NCI-H774 (cell line): ENCODE data around the gene RBL1.
"Not testable (repeated sequence)": the region's sequence is repeated elsewhere in the genome, so short reads cannot be mapped to it uniquely, and the experiment has no call there.

Experiments used
- DNase-seq: peaks from one replicate; lab custom pipeline; 2025; lab: John Stamatoyannopoulos, UW

RBL1 gene

DNA sequence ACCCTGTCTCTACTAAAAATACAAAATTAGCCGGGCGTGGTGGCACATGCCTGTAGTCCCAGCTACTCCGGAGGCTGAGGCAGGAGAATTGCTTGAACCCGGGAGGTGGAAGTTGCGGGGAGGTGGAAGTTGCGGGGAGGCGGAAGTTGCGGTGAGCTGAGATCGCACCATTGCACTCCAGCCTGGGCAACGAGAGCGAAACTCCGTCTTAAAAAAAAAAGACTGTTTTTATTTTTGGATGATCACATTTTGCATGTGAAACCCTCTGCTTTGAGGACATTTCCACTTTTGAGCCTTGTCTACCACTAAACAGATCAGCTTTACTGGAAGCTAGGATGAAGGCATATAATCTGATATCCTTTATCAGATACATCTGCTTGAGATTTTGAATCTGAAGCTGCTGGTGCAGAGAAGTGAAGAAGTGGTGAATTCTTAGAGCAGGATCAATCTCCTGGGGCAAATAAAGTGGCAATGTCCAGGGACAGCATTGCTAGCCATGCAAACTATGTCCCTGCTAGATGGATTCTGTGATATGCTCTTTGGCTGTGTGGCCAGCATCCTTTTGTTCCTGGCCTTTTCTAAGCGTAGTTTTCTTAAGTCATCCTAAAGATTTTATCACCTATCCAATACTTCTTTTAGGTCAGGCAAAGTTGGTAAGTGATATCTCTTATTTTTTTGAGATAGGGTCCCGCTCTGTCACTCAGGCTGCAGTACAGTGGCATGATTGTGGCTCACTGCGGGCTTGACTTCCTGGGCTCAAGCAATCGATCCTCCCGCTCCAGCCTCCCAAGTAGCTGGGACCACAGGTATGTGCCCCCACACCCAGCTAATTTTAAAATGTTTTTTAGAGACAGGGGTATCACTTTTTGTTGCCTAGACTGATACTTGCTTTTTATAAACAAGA is 23.3 kb downstream of the RBL1 start:
- no peak for DNase-seq

DNA sequence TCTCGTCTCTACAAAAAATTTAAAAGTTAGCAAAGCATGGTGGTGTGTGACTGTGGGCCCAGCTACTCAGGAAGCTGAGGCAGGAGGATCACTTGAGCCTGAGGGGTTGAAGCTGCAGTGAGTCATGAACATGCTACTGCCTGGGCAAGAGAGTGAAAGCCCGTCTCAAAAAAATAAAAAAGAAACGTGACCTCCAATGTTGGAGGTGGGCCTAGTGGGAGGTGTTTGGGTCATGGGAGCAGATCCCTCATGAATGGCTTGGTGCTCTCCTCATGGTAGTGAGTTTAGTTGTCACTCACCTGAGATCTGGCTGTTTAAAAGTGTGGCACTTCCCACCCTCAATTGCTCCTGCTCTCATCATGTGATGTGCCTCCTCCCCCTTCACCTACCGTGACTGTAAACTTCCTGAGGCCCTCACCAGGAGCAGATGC is 24.3 kb downstream of the RBL1 start:
- DNase-seq, result no peak

DNA sequence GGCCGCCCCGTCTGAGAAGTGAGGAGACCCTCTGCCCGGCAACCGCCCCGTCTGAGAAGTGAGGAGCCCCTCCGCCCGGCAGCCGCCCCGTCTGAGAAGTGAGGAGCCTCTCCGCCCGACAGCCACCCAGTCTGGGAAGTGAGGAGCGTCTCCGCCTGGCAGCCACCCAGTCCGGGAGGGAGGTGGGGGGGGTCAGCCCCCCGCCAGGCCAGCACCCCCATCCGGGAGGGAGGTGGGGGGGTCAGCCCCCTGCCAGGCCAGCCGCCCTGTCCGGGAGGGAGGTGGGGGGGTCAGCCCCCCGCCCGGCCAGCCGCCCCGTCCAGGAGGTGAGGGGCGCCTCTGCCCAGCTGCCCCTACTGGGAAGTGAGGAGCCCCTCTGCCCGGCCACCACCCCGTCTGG is 26.2 kb downstream of the RBL1 start:
- not testable (repeated sequence) for DNase-seq

DNA sequence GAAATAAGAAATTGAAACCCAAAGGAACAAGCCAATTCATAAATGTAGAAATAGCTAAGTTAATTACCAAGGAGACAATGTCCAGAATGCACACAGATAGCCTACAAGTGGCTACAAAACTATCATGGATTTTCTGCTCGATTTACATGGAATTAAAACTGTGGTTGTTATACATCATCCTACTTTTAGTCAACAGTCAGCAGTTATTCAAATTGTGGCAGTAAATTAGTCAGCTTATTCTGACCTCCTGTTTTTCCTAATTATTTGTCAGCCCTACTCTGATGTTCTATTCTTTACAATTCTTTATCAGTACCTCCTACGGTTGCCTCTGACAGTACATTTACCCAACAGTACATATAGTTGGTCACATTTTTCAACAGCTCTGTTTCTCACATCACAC is 29.6 kb downstream of the RBL1 start:
- DNase-seq, result no peak

DNA sequence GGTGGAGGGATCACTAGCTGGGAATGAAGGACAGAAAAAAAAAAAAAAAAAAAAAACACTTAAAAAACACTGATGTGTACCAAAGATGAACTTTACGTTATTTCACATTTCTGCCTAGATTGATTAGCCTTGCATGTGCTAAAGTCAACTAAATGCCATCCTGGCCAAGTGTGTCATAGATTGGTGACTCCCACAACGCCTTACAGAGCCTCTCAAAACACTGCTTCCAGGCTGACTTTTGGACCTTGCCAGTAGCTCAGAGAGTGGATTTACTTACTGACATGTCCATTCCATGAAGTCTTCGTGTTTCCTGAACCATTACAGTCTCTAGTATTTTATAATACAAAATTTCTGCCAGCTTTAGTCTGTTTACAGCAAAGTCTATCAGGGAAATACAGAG is 40.5 kb downstream of the RBL1 start:
- DNase-seq, result no peak

DNA sequence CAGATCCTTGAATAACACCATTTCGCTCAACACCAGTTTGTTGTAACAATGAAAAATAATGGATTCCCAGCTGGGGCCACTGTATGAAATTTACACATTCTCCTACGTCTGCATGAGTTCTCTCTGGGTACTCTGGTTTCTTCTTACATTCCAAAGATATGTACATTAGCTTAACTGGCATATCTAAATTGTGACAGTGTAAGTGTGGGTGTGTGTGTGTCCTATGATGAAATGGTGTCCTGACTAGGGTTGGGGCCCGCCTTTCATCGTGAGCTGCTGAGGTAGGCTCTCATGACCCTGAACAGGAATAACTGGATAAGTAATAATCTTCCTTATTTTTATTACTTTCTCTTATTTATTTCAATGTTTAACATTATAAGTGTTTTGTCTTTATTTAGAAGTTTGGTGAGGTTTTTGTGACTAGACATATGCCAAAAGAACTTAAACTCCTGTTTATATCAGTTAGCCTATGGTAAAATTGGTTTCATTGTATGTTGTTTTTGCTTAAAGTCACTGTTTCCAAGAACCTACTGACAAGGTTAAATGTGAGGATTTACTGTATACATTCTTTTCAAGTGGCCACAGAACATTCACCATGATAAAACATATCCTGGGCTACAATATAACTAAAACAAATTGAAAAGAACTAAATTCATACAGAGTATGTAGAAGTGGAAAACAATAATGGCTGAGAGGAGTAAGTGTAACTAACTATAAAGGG is 42.4 kb downstream of the RBL1 start:
- DNase-seq, result no peak

DNA sequence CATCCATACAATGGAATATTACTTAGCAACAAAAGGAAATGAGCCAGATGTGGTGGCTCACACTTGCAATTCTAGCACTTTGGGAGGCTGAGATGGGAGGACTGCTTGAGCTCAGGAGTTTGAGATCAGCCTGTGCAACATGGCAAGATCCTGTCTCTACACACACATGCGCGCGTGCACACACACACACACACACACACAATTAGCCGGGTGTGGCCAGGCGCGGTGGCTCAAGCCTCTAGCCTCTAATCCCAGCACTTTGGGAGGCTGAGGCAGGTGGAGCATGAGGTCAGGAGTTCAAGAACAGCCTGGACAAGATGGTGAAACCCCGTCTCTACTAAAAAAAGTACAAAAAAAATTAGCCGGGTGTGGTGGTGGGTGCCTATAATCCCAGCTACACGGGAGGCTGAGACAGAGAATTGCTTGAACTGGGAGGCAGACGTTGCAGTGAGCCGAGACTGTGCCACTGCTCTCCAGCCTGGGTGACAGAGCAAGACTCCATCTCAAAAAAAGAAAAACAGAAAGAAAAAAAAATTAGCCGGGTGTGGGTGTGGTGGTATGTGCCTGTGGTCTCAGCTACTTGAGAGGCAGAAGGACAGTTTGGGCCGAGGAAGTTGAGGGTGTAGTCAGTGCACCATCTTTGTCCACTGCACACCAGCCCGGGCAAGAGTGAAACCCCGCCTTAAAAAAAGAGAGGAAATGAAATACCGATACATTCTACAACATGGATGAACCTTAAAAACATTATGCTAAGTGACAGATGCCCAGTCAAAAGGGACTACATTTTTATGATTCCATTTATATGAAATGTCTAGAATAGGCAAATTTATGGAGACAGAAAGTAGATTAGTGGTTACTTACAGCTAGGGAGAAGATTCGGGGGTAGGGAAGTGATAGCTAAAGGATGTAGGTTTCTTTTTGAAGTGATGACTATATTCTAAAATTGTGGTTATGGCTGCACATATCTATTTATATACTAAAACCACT is 52.5 kb downstream of the RBL1 start:
- DNase-seq, result no peak

DNA sequence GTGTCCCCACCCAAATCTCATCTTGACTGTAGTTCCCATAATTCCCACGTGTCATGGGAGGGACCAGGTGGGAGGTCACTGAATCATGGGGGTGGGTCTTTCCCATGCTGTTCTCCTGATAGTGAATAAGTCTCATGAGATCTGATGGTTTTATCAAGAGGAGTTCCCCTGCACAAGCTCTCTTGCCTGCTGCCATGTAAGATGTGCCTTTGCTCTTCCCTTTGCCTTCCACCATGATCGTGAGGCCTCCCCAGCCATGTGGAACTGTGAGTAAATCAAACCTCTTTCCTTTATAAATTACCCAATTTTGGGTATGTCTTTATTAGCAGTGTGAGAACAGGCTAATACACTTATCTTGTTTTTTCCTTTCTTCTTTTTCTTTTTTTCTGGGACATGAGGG is 56.4 kb downstream of the RBL1 start:
- DNase-seq, result not testable (repeated sequence)

DNA sequence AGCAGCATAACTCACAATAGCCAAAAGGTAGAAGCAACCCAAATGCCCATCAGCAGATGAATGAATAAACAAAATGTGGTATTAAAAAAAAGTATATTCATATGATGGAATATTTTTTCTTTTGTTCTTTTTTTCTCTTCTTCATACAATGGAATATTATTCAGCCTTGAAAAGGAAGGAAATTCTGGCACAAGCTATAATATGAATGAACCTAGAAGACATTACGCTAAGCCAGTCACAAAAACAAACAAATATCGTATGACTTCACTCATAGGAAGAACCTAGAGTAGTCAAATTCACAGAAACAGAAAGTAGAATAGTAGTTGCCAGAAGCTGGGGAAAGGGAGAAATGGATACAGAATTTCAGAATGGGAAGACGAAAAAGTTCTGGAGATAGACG is 63.7 kb downstream of the RBL1 start:
- DNase-seq, result no peak

DNA sequence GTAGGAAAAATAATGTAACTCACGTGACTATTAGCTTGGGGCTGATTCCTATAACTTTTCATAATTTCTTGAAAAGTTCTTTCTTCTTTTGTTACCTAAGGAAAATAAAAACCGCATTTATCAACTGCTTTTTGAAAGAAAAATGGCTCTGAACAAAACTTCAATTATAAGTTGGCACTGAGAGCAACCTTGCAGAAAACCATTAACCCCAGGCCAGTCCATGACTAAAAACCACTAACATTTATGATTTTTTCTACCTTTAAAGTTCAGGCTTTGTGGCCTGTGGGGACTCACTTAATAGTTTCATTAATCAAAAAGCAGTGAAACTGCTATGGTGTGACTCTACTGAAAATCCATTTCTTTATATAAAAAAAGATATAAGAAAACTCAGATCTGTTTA is 75.2 kb downstream of the RBL1 start:
- no peak for DNase-seq

DNA sequence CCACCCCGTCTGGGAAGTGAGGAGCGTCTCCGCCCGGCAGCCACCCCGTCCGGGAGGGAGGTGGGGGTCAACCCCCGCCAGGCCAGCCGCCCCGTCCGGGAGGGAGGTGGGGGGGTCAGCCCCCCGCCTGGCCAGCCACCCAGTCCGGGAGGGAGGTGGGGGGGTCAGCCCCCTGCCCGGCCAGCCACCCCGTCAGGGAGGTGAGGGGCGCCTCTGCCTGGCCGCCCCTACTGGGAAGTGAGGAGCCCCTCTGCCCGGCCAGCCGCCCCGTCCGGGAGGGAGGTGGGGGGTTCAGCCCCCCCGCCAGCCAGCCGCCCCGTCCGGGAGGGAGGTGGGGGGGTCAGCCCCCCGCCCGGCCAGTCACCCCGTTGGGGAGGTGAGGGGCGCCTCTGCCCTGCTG is 83.2 kb downstream of the RBL1 start:
- not testable (repeated sequence) for DNase-seq

DNA sequence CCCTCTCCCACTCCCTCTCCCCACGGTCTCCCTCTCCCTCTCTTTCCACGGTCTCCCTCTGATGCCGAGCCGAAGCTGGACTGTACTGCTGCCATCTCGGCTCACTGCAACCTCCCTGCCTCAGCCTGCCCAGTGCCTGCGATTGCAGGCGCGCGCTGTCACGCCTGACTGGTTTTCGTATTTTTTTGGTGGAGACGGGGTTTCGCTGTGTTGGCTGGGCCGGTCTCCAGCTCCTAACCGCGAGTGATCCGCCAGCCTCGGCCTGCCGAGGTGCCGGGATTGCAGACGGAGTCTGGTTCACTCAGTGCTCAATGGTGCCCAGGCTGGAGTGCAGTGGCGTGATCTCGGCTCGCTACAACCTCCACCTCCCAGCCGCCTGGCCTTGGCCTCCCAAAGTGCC is 83.9 kb downstream of the RBL1 start:
- DNase-seq, result not testable (repeated sequence)

DNA sequence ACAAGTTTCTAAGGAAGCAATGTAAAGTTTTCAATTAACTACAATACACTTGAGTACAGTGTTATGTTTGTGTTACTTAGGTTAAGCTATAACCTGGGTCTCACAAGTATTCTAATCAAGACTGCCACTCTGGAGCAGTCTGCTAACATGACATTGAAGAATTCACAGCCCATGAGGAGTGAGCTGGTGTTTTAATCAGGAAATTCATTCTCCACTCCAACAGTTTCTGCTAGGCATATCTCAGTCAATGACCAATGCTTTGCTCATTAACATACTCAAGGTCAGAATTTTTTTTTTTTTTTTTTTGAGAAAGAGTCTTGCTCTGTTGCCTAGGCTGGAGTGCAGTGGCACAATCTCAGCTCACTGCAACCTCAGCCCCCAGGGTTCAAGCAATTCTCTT is 84.7 kb downstream of the RBL1 start:
- DNase-seq, result no peak

DNA sequence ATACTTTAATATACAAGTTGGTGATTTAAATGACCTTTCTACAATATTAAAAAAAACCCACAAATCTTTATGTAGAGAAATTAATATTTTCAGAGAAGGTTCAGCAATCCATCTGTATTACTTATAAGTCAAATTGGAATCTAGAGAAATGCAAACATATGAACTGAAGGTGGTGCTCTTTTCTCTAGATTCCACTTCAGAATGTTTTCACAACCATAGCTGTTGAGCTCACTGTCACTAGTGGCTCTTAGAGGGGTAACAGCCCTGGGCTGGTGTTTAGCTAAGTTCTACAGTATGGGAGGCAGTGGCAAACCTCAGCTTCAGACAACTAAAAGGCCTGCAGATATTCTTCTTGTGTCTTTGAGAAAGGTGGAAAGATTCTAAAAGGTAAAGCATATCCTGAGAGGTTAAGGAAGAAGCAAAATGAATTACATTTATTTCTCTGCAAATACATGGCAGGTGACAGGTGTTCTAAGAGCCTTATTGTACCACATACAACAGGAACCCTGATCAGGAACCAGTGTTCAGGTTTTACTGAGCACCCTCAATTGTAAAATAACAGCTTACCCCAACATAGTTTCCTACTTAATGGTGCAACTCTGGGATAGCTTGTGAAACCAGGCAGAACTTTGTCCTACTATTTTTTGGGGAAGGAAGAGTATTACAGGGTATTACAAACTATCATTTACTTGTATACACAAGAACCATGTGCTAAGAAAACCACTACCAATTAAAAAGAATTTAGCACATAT is 87.7 kb downstream of the RBL1 start:
- no peak for DNase-seq

DNA sequence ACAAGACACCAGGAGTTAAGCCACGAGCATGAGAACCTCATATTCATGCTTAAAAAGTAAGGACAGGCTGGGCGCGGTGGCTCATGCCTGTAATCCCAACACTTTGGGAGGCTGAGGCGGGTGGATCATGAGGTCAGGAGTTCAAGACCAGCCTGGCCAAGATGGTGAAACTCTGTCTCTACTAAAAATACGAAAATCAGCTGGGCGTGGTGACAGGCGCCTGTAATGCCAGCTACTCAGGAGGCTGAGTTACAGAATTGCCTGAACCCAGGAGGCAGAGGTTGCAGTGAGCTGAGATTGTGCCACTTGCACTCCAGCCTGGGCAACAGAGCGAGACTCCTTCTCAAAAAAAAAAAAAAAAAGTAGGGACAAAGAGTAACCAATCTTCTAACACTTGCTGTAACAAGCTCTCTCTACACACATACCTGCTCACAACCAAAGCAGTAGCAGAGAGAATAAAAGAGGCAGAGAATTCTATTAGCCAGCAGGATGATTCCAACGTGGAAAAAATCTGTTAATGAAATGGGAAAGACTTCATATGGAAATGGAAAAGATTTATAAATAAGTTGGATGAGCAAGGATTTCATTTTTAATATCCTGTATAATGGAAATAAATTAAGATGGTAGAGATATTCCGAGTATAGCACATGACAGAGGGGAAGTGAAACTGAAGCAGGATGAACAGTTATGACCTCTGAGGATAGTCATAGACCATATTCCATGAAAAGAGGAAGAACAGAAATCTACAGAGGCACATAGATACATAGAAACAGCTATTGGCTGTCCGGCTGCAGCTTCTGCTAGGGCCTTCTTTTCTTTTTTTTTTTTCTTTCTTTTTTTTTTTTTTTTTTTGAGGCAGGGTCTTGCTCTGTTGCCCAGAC is 90.5 kb downstream of the RBL1 start:
- not testable (repeated sequence) for DNase-seq

DNA sequence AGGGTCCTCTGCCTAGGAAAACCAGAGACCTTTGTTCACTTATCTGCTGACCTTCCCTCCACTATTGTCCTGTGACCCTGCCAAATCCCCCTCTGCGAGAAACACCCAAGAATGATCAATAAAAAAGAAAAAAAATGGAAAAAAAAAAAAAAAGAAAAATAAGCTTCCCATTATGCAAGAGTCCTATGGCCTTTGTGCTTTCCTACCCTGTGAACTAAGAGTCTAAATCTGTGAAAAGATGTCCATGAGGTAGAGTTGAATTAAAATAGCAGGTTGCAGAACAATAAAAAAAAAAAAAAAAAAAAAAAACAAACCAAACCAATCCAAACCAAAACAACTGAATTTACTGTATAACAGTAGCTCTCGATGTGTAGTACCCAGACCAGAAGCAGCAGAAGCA is 94.2 kb downstream of the RBL1 start:
- DNase-seq, result not testable (repeated sequence)

DNA sequence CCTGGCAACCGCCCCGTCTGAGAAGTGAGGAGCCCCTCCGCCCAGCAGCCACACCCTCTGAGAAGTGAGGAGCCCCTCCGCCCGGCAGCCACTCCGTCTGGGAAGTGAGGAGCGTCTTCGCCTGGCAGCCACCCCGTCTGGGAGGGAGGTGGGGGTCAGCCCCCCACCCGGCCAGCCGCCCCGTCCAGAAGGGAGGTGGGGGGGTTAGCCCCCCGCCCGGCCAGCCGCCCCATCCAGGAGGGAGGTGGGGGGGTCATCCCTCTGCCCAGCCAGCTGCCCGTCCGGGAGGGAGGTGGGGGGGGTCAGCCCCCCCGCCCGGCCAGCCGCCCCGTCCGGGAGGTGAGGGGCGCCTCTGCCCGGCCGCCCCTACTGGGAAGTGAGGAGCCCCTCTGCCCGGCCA is 95.6 kb downstream of the RBL1 start:
- not testable (repeated sequence) for DNase-seq

DNA sequence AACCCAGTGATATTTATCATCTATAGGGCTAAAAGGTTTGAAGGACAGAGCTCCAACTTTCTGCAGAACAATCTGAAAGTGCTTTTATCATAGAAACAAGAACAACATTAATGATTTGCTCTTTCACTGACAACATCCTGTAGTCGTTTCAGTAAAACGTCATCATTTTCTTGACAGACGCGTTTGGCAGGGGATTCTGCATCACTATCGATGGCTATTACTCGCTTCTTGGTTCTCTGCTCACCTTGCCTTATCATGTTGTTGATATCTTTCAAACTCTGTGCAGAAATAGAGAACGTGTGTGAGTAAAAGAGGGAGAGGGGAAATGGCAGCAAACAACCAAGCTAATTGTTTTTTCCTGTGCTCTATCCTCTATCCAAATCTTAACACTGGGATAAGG is 97.1 kb downstream of the RBL1 start:
- DNase-seq, result no peak

DNA sequence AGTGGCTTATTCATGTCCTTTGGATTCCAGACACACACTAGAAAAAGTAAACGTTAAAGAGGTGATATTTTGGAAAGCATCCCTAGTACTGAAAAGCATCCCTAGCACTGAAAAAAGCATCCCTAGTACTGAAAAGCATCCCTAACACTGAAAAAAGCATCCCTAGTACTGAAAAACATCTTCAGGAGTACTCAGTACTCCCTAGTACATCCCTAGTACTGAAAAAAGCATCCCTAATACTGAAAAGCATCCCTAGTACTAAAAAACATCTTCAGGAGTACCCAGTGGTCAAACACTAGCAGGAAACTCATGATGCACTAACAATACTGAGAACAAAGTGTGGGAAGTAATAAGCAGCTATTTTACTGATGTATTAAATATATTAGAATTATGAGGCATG is 98.7 kb downstream of the RBL1 start:
- DNase-seq, result no peak

DNA sequence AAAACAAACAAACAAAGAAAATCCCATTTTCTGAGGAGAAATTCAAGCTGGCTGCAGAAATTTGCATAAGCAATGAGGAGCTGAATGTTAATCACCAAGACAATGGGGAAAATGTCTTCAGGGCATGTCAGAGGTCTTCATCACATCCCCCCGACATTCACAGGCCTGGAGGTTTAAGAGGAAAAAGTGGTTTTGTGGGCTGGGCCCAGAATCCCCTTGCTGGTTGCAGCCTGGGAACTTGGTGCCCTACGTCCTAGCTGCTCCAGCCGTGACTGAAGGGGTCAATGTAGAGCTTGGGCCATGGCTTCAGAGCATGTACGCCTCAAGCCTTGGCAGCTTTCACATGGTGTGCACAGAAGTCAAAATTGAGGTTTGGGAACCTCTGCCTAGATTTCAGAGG is 101.6 kb downstream of the RBL1 start:
- not testable (repeated sequence) for DNase-seq
